Raji (cell line): ENCODE data around the gene SLC9A9.

ENCODE experiments used
- POLR2A ChIP-seq: IDR thresholded peaks from 2 replicates; pipeline ENCODE4 v1.6.1; 2011; ENCODE audit warnings: low read depth, low read length, control low read depth; ENCODE audit not compliant: insufficient read depth

The SLC9A9 gene

DNA sequence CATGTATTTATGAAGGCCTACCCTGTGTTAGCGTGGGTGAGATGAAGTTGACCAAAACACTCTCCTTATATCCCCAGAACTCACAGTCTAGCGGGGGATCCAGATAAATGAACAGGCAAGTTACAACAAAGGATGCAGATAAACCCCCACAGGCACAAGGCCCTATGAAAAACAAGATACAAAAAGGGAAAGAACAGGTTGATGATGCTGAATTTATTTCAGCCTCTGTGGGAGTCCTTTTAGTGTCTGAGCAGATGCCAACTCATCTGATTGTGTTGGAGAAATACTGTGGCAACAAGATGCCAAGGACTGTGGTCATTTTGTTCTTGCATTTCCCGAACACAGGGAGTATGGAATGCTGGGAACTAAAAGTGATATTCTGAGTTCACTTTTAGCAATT, 428.7 kb downstream of the SLC9A9 start:
- no peak for TF ChIP-seq POLR2A

DNA sequence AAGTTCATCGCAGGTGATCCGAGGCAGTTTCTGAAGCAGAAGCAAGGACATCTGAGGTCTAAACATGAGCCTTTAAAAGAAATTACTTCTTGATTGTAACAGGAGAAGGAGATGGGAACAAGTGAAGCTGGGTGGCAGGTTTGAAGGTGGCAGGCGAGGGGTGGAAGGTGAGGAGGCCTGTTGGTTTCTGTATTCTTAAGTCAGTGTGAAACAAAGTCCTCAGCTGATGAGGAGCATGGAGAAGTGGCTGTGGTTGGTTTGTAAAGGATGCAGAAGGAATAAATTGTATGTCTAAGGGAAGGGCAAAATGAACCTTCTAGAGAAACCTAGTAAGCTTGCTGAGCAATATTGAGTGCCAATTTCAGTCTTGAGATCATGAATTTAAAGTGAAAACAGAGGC, 429.9 kb downstream of the SLC9A9 start:
- no peak for TF ChIP-seq POLR2A

DNA sequence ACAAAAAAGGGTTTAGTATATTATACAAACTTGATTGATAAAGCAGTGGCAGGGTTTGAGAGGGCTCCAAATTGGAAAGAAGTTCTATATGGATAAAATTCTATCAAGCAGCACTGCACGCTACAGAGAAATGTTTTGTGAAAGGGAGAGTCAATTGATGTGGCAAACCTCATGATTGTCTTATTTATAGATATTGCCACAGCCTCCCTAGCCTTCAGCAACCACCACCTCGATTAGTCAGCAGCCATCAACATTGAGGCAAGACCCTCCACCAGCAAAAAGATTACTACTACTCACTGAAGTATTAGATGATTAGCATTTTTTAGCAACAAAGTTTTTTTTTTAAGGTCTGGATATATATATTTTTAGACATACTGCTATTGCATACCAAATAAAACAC, 432.0 kb downstream of the SLC9A9 start:
- no peak for TF ChIP-seq POLR2A

DNA sequence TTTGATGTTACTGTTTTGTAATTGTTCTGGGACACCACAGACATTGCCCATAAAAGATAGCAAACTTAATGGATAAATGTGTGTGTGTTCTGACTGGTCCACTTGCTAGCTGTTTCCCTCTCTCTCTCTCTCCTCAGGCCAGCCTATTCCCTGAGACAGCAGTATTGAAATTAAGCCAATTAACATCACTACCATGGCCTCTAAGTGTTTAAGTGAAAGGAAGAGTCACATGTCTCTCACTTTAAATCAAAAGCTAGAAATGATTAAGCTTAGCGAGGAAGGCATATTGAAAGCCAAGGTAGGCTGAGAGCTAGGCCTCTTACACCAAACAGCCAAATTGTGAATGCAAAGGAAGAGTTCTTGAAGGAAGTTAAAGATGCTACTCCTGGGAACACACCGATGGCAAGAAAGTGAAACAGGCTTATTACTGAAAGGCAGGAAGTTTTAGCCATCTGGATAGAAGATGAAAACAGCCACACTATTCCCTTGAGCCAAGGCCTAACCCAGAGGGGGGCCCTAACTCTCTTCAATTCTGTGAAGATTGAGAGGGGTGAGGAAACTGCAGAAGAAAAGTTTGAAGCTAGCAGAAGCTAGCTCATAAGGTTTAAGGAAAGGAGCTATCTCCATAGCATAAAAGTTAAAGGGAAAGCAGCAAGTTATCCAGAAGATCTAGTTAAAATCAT, 433.6 kb downstream of the SLC9A9 start:
- no peak for TF ChIP-seq POLR2A

DNA sequence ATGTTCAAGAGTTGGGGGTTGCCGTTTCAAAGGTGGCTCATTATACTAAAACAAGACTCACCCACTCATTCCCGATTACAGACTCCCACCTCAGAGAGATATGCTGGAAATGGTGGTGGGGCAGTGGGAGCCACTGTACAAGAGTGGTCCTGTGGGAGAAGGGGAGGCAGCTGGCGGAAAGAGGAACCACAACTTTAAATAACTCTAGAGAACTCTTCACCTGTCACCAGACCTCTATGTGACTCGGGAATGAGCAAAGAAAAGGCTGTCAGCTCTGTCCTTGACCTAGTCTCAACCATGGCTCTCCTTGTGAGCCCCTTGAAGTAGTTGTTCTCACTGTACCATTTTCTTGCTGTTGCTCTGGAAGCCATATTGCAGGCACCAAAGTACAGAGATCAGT, 434.9 kb downstream of the SLC9A9 start:
- TF ChIP-seq POLR2A = no peak

DNA sequence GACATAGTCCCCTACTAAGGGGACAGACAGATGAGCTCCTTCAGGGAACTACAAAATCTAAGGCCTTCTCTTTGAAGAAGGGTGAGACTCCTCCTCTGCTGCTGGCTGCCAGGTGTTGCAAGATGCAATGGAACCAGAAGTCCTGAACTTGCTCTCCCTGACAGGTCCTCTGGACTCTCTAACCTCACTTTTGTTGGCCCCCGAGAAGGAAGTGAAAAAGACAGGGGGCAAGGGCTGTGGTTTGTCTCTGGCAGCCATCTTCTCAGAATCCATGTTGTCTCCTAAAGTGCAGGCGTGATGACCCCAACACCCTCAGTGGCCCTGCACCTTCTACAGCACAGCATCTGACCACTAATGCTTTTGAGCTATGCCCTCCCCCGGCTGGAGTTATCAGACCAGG, 436.2 kb downstream of the SLC9A9 start:
- no peak for TF ChIP-seq POLR2A

DNA sequence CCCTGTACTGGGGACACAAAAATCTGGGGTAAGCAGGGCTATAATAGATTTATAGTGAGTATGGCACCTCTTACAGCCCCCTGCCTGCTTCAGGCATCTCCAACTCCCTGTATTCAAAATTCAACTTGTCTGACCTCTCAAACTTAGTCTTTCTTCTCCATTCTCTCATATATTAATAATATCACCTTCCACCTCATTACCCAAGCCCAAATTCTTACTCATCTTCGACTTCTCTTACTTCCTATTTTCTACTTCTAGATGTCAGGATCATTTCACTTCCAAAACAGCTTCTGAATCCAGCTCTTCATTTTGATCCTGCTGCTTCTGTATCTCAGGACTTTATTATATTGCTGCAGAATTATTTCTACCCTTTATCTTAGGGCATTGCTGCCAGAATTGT, 438.0 kb downstream of the SLC9A9 start:
- no peak for TF ChIP-seq POLR2A

DNA sequence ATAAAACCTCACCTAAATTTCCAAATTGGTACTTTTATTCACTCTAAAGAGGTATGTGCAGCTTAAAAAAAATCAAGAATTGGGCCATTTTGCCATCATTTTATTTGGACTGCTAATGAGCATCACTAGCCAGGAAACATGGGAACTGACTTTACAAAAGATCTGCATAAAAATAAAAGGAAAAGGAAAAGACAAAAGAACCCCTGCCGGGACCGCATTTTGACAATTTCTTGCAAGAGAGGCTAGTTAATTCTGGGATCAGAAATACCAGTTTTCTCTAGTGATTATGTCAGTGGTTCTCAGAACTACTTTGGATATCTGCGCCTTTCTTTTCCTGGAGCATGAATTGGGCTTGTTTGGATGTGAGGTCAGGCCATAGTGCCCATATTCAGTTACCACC, 439.5 kb downstream of the SLC9A9 start:
- TF ChIP-seq POLR2A = no peak

DNA sequence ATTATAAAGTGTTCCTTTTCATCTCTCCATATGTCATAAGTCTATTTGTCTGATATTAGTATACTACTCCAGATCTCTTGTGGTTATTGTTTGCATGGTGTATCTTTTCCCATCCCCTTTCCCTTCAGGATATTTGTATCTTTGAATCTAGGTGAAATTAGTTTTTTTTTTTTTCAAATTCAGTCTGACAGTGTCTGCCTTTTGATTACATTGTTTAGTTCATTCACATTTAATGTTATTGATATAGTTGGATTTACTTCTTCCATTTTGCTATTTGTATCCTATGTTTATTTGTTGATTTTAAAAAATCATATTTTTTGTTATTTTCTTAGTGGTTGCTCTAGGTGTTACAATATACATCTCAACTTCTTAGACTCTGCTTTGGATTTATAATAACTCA, 445.7 kb downstream of the SLC9A9 start:
- TF ChIP-seq POLR2A = no peak

DNA sequence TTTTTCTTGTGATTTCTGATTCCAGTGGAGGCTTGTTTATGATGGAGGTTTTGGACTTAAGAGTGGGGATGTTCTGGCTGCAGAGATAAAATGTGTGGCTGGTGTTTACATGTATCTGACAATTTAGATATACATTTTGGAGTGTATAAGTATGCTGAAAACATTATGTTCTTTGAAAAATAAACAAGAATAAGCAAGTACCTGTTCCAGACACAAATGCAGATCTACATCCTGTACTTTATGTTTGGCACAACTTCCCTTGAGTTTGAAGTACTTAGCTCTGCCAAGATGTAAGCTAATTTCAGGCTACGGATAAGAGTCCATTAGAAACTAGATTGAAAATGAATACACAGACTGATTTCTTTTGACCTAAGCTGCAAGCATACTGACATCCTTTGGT, 451.5 kb downstream of the SLC9A9 start:
- TF ChIP-seq POLR2A = no peak

DNA sequence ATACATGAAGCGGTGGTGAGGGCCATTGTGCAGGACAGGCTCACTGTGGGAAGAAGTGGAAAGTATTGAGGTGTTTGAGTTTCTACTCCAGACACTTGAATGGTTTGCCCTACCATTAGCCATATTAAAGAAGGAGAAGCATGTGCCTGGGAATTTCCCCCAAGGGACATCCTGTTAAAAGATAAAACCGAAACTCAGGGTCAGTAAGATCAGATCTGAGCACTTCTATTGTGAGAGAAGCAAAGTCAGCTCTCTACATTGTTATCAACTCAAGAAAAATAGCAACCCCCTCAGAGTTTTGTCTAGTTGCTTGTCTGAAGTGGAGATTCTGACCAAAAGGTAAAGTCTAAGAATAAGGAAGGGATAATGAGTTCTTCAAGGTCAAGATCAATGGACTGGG, 458.9 kb downstream of the SLC9A9 start:
- no peak for TF ChIP-seq POLR2A

DNA sequence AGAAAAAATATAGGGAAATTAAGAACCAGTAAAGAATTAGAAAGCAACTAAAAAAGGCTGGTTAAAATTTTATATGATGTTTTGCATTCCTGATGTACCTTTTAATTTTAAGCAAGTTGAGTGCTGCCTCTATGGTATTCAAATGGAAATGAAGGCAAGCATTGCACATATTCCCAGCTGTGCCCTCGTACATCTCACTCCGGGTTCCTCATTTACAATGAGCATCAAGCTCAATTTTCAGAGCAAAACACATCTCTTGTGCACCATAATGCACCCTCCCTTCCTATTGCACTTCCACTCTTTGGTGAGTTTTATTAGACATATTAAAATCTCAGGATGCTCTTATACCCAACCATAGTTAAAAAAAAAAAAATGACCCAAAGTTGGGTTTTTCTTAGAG, 460.8 kb downstream of the SLC9A9 start:
- TF ChIP-seq POLR2A = no peak

DNA sequence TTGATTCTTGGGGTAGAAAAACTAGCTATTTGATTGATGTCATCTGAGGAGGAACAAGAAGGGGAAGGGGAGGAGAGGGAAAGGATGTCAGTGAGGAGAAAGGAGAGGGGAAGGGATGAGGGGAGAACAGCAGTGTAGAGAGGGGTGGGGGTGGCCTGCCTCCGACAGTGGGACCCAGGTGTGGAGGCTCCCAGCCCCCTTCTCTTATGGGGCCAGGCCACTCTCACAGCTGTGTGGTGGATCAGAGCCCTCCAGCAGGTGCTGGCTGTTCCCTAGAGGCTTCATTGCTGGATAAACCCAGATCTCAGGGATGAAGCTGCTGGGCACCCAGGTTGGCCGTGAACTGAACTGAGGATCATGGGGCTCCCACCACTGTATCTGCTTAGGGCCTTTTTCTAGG, 464.2 kb downstream of the SLC9A9 start:
- TF ChIP-seq POLR2A = no peak

DNA sequence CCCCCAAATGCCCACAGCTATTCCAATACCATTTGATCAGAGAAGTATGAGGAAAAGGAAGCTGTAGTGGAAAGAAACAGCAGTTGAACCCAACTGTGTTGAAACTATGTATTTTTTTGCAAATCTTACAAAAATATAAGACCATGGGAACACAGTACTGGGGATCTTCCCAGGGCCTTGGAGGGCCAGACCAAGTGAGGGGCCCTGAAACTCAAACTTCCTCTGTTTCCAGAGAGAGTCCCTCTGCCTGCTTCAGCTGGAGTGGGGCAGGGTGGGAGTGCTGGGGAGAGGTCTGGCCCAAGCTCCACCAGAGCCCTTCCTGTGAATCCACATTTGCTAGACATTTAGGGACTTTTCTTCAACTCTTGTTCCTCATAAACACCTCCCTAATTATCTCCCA, 464.8 kb downstream of the SLC9A9 start:
- TF ChIP-seq POLR2A = no peak

DNA sequence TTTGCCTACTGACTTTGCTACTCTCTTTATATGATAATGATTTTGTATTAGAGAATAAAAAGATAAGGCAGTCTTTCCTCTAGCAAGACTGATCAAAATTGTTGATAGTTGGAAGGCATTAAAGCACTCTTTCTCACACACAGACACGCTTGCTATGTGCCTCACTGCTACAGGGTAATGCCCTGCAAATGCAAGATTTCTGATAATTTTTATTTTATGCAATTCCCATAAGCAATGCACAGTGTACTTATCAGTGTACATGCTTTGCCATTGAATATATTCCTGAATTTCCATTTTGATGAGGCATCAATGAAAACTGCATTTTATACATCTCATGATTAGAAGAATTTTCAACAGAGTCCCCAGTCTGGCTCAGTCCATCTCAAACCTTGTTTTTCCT, 465.5 kb downstream of the SLC9A9 start:
- TF ChIP-seq POLR2A = no peak

DNA sequence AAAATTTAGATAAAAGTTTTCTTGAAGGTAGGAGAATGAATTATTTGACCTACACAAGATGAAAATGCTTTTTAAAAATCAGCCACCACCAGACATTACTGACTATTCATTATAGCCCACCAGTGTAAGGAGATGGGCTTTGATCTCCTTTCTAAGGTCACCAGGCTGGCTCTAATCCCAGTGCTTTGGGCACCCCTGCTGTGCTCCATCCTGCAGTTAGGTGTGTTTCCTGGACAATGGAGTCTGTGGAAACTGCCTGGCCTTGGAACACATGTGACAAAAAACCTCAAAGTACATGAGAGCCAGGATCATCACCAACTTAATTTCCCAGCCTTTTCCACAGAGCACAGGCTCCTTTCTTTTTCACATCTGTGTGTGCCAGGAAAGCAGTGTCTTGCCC, 467.8 kb downstream of the SLC9A9 start:
- TF ChIP-seq POLR2A = no peak

DNA sequence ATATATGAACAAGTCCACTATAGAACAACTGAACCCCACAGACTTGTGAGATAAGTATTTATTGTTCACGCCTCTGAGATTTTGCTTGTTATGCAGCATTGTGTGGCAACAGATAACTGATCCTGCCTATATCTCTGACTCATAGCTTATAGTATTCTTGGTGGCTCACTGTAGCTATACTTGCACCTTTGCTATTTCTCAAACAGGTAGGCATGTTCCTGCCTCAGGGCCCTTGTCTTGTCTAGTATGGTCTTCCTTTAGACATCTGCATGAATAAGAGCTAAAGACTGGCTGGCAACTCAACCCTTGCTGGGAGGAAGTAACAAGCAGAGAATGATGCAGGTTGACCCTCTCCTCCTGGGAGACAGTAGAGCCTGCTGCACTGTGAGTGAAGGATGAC, 472.6 kb downstream of the SLC9A9 start:
- no peak for TF ChIP-seq POLR2A

DNA sequence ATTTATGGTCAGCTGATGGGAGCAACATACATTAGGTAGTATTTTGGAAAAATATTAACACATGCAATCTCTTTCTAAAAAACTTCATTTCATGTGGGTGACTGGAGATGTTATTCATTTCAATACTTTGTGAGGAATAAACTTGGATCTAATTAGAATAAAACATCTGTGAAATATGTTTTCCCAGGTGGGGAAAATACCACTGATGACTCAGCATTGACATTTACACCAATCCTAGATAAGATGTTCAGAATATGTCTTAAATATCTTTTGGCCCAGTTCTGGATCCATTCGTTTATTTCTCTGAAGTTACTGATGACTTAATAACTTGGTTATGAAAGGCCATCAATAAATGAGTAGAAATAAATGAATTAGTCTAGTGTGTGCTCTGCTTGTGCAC, 481.1 kb downstream of the SLC9A9 start:
- no peak for TF ChIP-seq POLR2A

DNA sequence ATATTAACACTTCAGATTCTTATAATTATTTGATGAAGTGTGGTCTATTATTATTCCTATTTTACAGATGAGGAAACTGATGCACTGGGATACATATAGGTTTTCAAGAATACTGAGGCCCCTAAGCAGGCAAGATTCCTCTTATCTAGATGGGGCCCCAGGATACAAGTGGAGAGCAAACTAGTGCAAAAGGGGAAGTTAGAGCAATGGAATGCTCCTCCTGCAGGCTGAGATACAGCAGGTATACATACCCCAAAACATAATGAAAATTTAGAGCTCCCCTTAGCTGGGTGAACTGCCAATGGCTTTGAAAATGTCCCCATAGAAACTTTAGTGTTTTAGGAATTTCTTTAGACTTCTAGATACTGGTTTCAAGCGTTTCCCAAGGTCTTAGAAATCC, 481.6 kb downstream of the SLC9A9 start:
- TF ChIP-seq POLR2A = no peak

DNA sequence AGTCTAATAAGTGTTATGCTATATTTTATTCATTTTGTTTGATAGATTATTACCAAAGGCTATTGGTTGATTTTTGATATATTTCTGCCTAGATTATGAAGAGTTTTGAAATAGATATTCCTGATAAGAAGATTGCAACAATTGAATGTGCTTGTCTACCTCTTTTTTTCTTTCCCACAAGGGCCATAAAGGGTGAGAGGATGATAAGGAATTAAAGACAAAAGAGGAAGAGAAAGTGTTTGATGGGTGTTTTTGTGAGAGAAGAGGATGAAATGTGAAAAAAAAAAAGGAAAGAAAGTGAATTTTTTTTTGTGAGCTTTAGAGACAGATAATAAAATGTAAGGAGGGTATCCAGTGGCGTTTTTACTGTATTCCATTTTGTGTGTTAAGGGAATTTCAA, 484.3 kb downstream of the SLC9A9 start:
- TF ChIP-seq POLR2A = no peak
